Stimulated activated CD4-positive, alpha-beta T cell treated with anti-CD3 and anti-CD28 coated beads, Interleukin-1b, Interleukin-23, amount 100 ng/mL, for 24 hours (primary cell): ENCODE data around the gene HSCB.
A peak's percentile ranks its signal among the peaks of the same experiment; 100 is the strongest.
"Not testable (repeated sequence)": the region's sequence is repeated elsewhere in the genome, so short reads cannot be mapped to it uniquely, and the experiment has no call there.

Experiments
- DNase-seq, 4 experiments: peaks; one replicate each; pipeline ENCODE4 v3.0.0-alpha.2; 2020; ENCODE audit warnings: low read depth in 4 of 4, low spot score in 1 of 4

The HSCB gene, protein sequence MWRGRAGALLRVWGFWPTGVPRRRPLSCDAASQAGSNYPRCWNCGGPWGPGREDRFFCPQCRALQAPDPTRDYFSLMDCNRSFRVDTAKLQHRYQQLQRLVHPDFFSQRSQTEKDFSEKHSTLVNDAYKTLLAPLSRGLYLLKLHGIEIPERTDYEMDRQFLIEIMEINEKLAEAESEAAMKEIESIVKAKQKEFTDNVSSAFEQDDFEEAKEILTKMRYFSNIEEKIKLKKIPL

DNA sequence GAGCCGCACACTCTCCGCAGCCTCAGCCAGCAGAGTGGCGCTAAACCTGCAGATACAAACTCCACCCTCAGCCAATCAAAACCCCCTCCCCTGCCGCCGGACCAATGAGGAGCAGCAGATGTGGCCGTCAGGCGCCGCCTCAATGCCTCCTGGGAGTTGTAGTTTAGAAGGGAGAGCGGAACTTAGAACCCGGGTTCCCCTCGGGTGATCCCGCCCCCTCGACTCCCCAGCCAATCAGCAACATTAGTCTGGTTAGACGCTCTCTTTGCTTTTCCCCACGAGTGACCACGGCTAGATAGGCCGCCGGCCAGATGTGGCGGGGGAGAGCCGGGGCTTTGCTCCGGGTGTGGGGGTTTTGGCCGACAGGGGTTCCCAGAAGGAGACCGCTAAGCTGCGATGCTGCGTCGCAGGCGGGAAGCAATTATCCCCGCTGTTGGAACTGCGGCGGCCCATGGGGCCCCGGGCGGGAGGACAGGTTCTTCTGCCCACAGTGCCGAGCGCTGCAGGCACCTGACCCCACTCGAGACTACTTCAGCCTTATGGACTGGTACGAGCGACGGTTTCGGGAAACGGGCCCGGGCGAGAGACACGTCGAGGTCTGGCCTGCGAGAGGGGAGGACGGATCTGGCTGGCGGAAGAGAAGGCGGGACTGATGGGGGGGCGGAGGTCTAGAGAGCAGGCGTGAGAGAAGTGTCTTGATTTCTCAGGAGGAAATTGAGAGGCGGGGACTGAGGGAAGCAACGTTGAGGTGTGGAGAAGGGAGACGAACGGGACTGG lies at the start of gene HSCB, which contains the start of gene CHEK2:
TSS of gene HSCB (plus strand) at position 255 of the 777 bp plus-strand sequence. CDS start at position 312, 57 bp downstream.
TSS of gene CHEK2 (minus strand) at position 36 of the 777 bp plus-strand sequence. CDS start 7,099 bp downstream, outside the sequence.
- DNase-seq, result peak; percentile 86 to 97 (median 92)

DNA sequence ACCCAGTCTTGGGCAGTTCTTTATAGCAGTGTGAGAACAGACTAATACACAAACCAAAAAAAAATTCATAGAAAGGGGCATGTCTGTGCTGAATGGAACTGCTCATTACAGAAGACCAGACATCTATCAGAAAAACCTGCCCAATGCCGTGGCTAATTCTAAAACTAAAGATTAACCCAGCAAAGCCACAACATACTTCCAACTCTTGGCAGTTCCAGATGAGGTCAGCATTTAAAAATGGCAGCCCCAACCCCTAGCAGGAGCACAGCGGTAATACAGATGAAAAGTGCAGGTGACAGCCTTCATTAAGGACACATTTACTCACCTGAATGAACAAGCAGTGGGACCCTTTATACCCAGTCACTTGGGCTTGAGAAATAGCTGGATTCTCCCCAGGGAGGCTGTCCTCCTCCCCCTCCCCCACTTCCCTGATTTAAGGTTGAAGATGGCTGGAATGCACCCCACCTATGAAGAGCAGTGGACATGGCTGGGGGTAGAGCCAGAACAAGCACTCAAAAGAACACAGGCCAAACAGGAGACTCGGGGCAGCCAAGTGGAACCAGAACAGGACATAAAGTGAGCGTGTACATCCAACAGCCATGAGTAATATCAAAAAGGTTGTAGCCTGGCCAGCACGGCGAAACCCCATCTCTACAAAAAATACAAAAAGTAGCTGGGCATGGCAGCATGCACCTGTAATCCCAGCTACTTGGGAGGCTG lies 48.6 kb upstream of the HSCB start:
- DNase-seq, result not testable (repeated sequence)

DNA sequence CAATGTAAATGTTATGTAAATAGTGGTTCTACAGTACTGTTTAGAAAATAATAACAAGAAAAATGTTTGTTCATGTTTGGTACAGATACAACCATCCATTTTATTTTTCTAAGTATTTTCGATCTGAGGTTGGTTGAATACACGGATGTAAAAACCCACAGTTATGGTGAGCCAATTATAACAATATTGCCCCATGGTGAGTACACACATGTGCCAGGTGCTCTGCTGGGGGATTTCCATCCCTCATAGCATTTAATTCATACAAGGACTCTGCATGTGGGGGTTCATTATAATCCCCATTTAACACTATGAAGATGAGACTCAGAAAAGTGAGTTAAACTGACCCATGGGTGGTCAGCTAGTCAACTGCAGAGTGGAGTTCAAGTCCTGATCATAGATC lies 38.9 kb upstream of the HSCB start:
- no peak for DNase-seq

DNA sequence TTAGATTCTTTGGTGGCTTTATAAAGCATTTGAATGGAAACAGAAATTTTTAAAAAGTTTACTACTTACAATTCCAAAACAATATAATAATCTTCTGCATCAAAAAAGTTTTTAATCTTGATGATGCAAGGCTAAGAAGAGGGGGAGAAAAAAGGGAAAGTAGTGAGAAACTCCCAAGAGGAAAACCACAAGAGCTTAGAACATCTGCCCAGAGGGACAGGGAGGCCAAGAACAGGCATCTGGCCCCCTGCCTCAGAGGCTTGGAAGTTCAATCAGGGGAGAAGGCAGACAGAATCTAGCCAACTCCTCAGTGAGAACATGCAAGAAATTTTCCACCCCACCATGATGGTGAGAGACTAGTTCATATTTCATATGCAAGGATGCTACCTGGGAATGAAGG lies 38.4 kb upstream of the HSCB start:
- DNase-seq, result no peak

DNA sequence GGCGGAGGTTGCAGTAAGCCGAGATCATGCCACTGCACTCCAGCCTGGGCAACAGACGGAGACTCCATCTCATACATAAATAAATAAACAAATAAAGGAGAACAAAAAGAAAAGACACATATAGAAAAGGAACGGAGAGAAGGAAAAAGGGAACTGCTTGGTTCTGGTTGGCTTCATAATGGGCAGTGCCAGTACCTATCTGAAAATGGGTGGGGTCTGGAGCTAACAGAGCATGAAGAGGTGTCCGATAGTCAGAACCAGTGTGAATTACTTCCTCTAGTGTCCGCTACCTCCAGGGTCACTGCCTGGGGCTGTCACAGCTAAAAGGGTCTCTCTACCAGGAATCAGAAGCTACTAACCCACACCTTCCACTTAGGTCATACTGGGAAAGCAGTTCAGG lies 35.0 kb upstream of the HSCB start:
- no peak for DNase-seq

DNA sequence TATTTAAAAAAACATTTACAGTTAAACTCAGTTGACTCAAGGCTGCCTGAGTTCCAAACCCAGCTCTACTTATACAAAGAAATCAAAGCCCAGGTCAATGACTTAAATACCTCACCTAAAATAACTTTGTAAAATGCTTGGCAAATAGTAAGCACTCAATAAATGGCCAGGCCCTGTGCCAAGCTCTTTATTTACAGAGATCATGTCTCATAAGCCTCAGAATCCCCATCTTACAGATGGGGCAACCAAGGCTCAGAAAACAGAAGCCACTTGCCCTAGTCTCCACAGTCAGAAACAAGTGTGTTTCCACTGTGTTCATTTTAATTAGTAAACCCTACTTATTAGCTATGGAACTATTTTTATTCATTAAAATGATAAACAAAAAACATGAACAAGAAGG lies 31.7 kb upstream of the HSCB start:
- no peak for DNase-seq

DNA sequence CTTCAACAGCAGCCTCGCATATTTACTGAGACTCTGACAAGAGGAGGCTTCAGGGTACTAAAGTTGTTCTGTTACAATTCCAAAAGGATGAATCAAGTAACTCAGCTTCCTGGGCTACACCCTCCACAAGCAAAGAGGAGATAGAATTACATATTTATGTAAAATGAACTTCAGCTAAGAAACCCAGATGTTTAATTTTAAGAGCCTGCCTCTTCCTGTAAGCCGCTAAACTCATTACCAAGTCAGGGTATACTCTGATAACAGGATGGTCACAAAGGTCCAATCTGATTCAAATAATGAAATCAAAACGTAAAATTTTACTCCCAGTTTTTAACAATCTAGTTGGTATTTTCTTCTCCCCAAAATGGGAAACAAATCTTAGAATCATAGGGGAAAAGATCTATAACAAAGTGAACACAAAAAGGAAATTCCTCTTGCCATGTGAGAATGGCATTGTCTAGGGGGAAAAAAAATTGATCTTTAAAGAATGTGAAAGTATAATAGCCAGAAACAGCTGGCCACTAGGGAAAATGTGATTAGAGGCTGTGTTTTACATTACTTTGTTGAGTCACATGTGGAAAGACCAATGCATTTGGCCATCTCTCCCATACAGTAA lies 31.2 kb upstream of the HSCB start:
- no peak for DNase-seq

DNA sequence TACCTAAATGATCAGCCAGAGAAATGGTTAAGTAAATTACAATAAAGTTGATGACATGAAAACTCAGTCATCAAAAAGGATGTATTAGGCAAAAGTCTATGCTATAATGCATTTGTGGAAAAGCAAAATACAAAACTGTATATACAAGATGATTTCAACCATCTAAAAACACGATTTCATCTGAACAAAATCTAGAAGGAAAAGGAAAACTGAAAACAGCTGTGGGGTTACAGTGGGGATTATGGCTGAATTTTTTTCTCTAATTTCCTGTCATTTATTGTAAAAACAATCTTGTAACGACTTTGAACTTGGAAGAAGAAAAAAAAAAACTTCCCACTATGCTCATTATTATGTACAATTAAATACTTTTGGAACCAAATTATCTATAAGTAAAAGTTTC lies 30.5 kb upstream of the HSCB start:
- no peak for DNase-seq

DNA sequence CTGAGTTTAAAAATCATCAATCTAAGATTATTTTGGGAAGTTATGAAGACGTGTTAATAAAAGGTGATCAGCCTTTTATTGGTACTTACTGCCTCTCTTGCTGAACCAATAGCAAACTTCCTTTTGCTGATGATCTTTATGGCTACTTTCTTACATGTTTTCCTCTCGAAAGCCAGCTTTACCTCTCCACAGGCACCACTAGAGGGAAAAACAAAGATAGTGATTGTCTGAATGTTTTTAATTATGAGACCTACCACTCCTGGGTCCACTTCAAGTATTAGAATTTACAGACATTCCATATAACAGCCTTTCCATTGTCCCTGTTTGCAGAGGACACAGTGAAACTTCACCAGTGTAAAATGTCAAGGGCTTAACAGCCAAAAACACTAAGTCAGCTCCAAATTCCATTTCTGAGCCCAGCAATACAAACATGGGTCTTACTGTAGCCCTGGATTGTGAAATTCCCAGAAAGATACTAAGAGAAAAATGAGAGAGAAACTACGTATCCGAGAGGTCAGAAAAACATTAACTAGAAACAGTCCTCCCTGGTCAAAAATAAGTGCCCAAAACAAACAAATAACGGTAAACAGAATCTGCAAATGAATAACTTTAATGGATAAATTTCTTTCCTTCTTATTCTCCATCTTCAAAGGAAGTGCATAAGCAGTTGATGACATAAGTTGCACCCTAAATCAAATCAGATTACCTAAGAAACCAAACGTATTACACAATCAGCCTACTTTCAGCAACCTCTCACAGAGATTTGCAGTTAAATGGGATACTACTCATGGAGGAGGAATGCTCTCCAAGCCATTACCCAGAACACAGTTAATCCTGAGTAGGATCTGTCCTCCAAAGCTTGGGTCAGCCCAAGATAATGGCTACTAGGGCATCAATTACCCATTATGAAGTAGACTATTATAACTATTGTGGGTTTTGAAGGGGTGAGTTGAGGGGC lies 29.7 kb upstream of the HSCB start:
- no peak for DNase-seq

DNA sequence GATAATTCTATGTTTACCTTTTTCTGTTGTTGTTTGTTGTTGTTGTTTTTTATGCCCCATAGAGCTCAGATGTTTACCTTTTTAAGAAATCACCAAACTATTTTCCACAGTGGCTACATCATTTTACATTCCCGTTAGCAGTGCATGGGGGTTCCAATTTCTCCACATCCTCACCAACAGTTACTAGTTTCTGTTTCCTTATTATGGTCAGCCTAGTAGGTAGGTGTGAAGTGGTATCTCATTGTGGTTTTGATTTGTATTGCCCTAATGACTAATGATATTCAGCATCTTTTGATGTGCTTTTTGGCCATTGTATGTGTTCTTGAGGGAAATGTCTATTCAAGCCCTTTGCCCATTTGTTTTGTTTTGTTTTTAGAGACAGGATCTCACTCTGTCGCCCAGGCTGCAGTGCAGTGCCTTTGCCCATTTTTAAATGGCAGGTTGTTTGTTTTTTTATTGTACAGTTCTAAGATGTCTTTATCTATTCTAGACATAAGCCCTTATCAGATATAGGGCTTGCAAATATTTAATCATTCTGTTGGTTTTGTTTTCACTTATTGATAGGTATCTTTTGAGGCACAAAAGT lies 27.7 kb upstream of the HSCB start:
- DNase-seq, result no peak

DNA sequence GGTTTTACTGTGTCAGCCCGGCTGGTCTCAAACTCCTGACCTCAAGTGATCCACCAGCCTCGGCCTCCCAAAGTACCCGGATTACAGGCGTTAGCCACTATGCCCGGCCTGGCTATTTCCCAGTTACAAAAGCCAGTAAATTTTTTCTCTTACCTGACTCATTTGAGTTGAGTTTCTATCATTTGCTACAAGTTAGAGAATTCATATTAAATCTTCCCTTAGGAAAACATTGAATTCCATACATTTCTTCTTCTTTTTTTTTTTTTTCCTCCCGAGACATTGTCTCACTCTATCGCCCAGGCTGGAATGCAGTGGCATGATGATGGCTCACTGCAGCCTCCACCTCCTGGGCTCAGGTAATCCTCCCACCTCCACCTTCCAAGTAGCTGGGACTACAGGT lies 26.2 kb upstream of the HSCB start:
- no peak for DNase-seq

DNA sequence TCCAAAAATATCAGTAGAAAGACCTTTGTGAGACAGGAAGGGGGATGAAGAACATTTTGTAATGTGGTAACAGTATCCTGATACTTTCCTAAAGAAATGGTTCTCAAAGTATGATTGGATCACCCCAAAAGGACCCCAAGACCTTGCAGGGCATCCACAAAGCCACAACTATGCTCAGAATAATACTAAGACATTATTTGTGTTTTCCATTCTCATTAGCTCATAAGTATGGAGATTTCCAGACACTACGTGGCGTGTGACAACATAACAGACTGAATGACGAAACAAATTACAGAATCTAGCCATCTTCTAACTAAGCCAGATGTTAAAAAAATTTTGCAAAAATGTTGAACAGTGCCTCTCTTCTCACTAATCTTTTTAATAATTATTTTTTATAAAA lies 25.2 kb upstream of the HSCB start:
- DNase-seq, result no peak

DNA sequence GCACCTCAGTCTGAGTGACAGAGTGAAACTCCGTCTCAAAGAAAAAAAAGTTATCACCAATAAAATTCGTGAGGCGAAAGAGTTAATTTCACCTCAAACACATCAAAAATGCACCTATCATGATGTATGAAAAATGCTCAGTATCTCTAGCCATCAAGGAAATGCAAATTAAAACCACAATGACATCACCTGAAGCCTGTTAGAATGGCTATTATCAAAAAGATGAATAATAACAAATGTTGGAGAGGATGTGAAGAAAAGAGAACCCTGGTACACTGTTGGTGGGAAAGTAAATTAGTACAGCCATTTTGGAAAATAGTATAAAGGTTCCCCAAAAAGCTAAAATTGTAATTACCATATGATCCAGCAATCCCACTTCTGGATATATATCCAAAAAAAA lies 23.8 kb upstream of the HSCB start:
- no peak for DNase-seq

DNA sequence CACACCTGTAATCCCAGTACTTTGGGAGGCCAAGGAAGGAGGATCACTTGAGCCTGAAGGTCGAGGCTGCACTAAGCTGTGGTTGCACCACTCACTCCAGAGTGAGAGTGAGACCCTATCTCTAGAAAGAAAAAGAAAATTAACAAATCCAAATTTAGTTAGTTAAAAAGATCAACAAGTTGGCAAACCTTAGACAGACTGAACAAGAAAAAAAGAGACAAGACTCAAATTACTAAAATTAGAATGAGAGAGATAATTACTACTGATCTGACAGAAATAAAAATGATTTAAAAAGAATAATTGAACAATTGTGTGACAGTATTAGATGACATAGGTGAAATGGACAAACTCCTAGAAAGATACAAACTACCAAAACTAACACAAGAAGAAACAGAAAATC lies 13.8 kb upstream of the HSCB start:
- no peak for DNase-seq

DNA sequence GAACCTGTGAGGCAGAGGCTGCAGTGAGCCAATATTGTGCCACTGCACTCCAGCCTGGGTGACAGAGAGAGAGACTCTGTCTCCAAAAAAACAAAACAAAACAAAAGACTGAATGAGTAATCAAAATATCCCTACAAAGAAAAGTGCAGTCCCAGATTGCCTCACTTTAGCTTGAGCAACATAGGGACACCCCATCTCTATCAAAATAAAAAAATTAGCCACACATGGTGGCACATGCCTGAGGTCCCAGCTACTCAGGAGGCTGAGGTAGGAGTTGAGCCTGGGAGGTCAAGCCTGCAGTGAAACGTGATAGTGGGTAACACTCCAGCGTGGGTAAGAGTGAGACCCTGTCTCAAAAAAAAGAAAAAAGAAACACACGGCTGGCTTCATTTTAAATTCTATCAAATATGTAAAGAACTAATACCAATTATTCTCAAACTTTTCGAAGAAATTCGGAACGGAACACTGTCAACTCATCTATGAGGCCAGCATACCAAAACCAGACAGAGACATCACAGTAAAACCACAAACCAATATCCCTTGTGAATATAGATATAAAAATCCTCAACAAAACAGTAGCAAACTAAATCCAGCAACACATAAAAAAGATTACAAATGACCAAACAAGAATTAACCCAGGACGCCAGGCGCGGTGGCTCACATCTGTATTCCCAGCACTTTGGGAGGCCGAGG lies 13.1 kb upstream of the HSCB start:
- DNase-seq, result no peak

DNA sequence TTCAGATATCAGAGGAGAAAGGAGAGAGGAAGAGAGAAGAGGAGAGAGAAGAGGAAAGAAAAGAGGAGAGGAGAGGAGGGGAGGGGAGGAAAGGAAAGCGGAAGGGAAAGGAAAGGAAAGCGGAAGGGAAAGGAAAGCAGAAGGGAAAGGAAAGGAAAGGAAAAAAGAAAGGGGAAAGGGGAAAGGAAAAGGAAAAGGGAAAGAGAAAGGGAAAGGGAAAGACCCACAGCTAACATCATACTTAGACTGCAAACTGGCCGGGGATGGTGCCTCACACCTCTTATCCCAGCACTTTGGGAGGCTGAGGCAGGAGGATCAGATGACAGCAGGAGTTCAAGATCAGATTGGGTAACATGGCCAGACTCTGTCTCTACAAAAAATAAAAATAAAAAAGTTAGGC lies 11.7 kb upstream of the HSCB start:
- DNase-seq, result no peak

DNA sequence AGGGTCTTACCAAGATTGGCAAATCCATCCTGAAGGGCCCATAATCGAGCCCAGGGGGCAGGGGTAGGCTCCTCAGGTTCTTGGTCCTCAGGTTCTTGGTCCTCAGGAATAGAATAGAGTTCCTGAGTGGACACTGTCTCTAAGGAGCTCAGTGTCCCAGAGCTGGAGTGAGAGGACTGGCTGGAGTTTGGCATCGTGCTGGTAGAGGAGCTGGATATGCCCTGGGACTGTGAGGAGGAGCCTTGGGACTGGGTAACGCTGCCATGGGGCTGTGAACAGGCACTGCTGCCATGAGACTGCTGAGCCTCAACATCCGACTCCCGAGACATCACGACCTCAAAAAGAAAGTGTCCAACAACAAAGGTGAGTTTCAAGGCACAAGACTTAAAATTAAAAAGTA lies 7.4 kb upstream of the HSCB start:
- DNase-seq, result no peak

DNA sequence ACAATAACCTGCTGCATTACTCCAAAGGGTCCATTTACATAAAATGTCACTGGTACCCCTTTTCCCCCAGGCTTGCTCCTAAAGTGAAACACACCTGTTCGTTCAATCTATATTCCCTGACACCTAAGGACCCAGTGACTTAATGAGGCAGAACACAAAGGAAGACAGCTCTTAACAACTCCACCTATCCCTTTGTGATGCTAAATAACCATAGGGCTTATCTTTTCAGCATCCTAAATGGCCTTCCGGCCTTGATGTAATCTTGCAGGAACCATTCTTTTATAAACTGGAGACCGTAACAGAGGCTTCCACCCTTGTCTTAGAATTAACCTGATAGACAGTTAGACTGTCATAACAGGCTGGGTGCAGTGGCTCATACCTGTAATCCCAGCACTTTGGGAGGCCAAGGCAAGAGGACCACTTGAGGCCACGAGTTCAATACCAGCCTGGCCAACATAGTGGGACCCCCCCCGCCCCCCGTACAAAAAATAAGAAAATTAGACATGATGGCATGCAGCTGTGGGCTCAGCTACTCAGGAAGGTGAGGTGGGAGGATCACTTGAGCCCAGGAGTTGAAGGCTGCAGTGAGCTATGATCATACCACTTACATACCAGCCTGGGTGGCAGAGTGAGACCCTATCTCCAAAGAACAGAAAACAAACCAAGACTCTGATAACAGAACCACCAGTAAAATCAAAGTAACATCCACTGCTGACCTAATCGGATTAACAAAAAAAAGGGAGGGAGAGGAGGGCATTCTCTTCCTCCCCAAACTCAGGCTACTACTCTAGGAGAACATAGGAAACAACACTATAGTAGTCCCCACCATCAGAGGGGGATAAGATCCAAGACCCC lies 5.3 kb upstream of the HSCB start:
- no peak for DNase-seq

DNA sequence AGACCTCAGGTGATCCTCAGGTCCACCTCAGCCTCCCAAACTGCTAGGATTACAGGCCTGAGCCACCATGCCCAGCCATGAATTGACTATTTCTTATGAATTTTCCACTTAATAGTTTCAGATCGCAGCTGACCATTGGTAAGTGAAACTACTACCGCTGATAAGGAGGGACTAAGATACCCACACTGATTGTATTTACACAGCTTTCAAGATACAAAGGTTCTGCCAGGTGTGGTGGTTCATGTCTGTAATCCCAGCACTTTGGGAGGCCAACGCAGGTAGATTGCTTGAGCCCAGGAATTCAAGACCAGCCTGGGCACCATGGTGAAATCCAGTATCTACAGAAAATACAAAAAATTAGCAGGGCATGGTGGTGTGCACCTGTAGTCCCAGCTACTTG lies 4.1 kb upstream of the HSCB start:
- no peak for DNase-seq
